Measurements from ENCODE around the gene SYCE3. TPM values are rescaled to one million over a fixed set of nuclear protein-coding genes. Genes with fewer than 3 reads are reported as not detected.

Gene SYCE3
- total RNA-seq, 1 donor from 2014 or later: not detected

DNA sequence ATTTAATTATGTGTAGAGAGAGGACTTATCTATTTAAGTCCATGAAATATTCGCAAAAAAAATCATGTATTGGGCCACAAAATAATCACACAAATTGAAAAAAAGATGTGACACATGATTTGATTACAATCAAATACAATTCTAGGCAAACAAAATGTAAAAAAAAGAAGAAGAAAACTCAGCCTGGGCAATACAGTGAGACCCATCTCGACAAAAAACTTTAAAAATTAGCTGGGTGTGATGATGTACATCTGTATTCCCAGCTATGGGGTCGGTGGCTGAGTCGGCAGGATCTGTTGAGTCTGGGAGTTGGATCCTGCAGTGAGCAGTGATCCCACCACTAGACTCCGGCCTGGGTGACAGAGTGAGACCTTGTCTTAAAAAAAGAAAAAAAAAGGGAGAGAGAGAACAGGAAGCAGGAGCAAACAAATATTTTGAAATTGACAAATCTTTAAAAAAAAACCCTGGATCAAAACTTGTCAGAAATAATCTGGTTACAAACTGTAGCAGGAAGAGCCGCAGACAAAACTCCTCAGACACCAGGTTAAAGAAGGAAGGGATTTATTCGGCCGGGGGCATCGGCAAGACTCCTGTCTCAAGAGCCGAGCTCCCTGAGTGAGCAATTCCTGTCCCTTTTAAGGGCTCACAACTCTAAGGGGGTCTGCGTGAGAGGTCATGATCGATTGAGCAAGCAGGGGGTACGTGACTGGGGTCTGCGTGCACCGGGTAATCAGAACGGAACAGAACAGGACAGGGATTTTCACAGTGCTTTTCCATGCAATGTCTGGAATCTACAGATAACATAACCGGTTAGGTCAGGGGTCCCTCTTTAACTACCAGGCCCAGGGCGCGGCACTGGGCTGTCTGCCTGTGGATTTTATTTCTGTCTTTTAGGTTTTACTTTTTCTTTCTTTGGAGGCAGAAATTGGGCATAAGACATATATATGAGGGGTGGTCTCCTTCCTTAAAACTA, 29.6 kb downstream of the SYCE3 start:
- Mint-ChIP-seq H3K36me3 (peaks cover 4% of the 10 kb centered on the region), H3K4me1 (ENCODE audit: unreplicated experiment) (peaks cover 17% of the 10 kb centered on the region), H3K27ac (peak overlapping the region; percentile 83), H3K9me3 (no peaks in the 10 kb centered on the region), H3K27me3 (peaks cover 48% of the 10 kb centered on the region), H3K4me3 (peak overlapping the region; percentile 74)
- TF ChIP-seq, protein P1, sequence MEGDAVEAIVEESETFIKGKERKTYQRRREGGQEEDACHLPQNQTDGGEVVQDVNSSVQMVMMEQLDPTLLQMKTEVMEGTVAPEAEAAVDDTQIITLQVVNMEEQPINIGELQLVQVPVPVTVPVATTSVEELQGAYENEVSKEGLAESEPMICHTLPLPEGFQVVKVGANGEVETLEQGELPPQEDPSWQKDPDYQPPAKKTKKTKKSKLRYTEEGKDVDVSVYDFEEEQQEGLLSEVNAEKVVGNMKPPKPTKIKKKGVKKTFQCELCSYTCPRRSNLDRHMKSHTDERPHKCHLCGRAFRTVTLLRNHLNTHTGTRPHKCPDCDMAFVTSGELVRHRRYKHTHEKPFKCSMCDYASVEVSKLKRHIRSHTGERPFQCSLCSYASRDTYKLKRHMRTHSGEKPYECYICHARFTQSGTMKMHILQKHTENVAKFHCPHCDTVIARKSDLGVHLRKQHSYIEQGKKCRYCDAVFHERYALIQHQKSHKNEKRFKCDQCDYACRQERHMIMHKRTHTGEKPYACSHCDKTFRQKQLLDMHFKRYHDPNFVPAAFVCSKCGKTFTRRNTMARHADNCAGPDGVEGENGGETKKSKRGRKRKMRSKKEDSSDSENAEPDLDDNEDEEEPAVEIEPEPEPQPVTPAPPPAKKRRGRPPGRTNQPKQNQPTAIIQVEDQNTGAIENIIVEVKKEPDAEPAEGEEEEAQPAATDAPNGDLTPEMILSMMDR (conservative IDR thresholded peaks at IDR 0.05): no peak
- no peak for DNase-seq (ENCODE audit: extremely low spot score, unreplicated experiment)

DNA sequence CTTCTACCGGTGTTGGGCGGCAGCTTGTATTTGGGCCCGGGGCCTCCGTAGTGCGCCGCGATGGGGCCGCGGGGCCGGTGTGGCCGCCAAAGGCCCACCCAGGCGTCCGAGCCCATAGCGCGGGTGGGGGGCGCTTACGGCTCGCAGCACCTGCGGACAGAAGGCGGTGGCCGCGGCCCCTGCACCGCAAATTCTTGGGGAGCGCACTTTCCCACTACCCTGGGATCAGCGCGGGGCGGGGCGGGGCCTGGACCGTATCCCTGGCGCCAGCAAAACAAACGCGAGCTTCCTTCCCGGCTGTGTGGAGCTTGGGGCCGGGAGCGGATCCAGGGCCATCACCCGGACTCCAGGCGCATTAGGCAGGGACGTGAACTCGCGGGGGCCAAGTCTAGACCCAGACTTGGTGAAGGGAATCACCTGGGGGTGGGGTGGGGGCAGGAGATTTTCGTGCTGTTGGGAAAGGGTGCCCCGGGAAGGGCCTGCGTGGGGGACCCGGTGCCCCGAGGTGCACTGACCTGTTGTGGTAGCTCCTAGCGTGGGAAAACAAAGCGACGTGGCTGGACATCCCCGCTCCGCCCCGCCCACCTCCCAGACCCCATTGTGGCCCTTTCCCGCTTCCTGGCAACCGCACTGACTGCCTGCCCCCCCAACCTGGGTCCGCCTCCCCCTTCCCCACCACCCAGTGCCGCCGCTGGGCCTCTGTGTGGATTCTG, 30.6 kb downstream of the SYCE3 start:
- H3K4me1 Mint-ChIP-seq (ENCODE audit: unreplicated experiment): peaks cover 17% of the 10 kb centered on the region
- TF ChIP-seq, protein P1 (conservative IDR thresholded peaks at IDR 0.05): no peak
- H3K27ac Mint-ChIP-seq: peak overlapping the region; percentile 83
- H3K4me3 Mint-ChIP-seq: peak overlapping the region; percentile 74
- H3K9me3 Mint-ChIP-seq: no peaks in the 10 kb centered on the region
- H3K27me3 Mint-ChIP-seq: peaks cover 52% of the 10 kb centered on the region
- no peak for DNase-seq (ENCODE audit: extremely low spot score, unreplicated experiment)
- H3K36me3 Mint-ChIP-seq: no peaks in the 10 kb centered on the region

DNA sequence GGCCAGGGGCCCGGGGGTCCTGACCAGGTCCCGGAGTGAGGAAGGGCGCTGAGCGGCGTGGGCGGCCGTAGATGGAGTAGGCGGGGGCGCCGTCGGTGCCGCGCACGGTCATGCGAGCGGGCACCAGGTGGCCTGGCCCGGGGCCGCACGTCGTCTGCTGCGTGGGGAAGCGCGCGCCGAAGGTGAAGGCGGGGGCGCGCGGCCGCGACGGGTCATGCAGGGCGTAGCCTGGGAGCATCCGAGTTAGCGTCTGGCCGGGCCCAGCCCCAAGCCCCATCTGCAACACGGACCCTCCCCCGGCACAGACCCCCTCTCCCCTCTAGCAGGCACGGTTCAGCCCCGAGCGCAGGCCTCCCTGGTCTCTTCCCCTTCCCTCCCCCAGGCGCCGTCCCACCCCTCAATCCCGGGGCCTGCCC, 31.2 kb downstream of the SYCE3 start:
- Mint-ChIP-seq H3K4me3 (no peak overlapping the region), H3K27me3 (peaks cover 52% of the 10 kb centered on the region), H3K9me3 (no peaks in the 10 kb centered on the region), H3K36me3 (no peaks in the 10 kb centered on the region), H3K4me1 (ENCODE audit: unreplicated experiment) (peaks cover 17% of the 10 kb centered on the region), H3K27ac (no peak overlapping the region)
- DNase-seq (ENCODE audit: extremely low spot score, unreplicated experiment): no peak
- TF ChIP-seq, protein P1 (conservative IDR thresholded peaks at IDR 0.05): no peak

DNA sequence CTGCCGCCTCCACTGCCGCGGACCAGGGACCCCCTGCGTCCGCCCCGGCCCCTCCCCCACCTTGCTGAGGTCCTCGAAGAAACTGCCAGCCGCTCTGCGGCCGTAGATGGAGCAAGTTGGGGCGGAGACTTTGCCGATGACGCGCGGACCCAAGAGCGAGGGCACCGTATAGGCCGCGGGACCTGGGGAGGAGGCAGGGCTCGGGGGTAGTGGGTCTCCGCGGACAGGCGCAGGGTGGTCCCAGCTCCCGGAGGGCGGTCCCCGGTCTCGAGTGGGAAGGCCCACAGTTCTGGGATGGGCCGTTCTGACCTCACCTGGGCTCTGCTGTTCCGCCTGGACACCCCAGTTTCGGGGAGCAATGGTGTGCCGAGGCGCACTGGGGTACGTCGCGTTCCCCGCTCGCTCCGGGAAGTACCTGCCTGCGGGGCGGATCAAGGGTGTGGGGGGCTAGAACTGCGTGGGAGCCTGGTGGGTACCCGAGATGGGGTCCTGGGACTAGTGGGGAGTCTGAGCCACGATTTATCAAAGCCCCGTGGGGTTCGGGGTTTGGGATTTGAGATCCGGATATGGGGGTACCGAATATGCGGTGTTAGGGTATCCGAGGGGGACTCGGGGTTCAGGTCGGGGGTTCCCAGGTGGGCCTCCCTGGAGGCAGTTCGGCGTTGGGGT, 31.7 kb downstream of the SYCE3 start:
- Mint-ChIP-seq H3K27ac (no peak overlapping the region), H3K4me1 (ENCODE audit: unreplicated experiment) (peaks cover 17% of the 10 kb centered on the region), H3K4me3 (peak overlapping the region; percentile 71), H3K36me3 (no peaks in the 10 kb centered on the region), H3K27me3 (peaks cover 52% of the 10 kb centered on the region), H3K9me3 (no peaks in the 10 kb centered on the region)
- TF ChIP-seq, protein P1 (conservative IDR thresholded peaks at IDR 0.05): no peak
- no peak for DNase-seq (ENCODE audit: extremely low spot score, unreplicated experiment)

DNA sequence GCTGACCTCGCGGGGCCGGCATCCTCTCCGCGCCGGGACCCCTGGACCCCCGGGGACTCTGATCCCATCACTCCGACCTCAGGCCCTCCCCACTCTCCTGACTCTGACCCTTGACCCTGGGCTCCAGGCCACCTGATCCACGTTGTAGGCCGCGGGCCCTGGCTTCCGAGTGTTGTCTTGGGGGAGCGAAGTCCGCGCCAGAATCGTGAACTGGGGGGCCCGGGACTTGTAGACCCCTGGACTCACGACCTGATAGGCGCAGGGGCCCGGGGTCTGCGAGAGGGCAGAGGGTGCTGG, 32.2 kb downstream of the SYCE3 start:
- Mint-ChIP-seq H3K4me3 (peak overlapping the region; percentile 66), H3K36me3 (no peaks in the 10 kb centered on the region), H3K9me3 (no peaks in the 10 kb centered on the region), H3K27ac (no peak overlapping the region), H3K27me3 (peaks cover 52% of the 10 kb centered on the region), H3K4me1 (ENCODE audit: unreplicated experiment) (peaks cover 17% of the 10 kb centered on the region)
- TF ChIP-seq, protein P1 (conservative IDR thresholded peaks at IDR 0.05): no peak
- DNase-seq (ENCODE audit: extremely low spot score, unreplicated experiment): no peak

Measured in type B pancreatic cell (in vitro differentiated cells).